Activated B cell treated with CpG ODN at 0.5 μM for 24 hours (primary cell): Measurements from ENCODE around the gene SLC41A1. TPM values are rescaled to one million over a fixed set of nuclear protein-coding genes. Genes with fewer than 3 reads are reported as not detected.

Experiments used
- ATAC-seq: fragments of 200-7000 bp; cut with Tn5 transposase; one replicate; pipeline ENCODE4 v1.10.0; 2021; ENCODE audit warnings: low read depth, mild to moderate bottlenecking, moderate library complexity
- CTCF ChIA-PET: fragments of 350-600 bp; sonication (Branson Sonifier 250); formaldehyde crosslinking; loops from one replicate; lab custom pipeline; 2021; ENCODE audit warnings: antibody characterized with exemption; lab: Charles Lee
- POLR2A ChIA-PET: fragments of 350-600 bp; sonication (Branson Sonifier 250); formaldehyde crosslinking; loops from one replicate; lab custom pipeline; 2021; ENCODE audit warnings: antibody characterized with exemption; lab: Charles Lee
- DNase-seq: peaks from one replicate; pipeline ENCODE4 v3.0.0; 2022
- H3K27ac Mint-ChIP-seq: one replicate; pipeline ENCODE4 v1.8.0; 2020; ENCODE audit warnings: mixed read lengths
- H3K27me3 Mint-ChIP-seq: one replicate; pipeline ENCODE4 v1.8.0; 2021; ENCODE audit warnings: mixed read lengths
- H3K36me3 Mint-ChIP-seq: one replicate; pipeline ENCODE4 v1.8.0; 2021; ENCODE audit warnings: low read depth, mixed read lengths
- H3K4me1 Mint-ChIP-seq: one replicate; pipeline ENCODE4 v1.8.0; 2021; ENCODE audit warnings: mixed read lengths
- H3K4me3 Mint-ChIP-seq: one replicate; pipeline ENCODE4 v1.8.0; 2020; ENCODE audit warnings: mild to moderate bottlenecking, mixed read lengths
- H3K9me3 Mint-ChIP-seq: one replicate; pipeline ENCODE4 v1.8.0; 2020; ENCODE audit warnings: mixed read lengths
- CTCF ChIP-seq: fragments of 200-600 bp; IDR thresholded peaks from one replicate; pipeline ENCODE4 v1.8.0; 2022; ENCODE audit warnings: antibody characterized with exemption, mild to moderate bottlenecking
- intact Hi-C: fragments of 100-400 bp; cut with micrococcal nuclease; formaldehyde crosslinking; loops from one replicate; pipeline ENCODE4 v1.15.1; 2024
- total RNA-seq: library from RNA; stranded (reverse); gene quantifications from 2 replicates; pipeline ENCODE4 v1.2.3, GENCODE V29; 2022

Gene SLC41A1
- total RNA-seq, 1 donor from 2014 or later = 32.4 TPM

- H3K27me3 Mint-ChIP-seq = no peaks in the 10 kb centered on the region
- H3K36me3 Mint-ChIP-seq = peaks cover 54% of the 10 kb centered on the region
- no peak overlapping the region for H3K4me3 Mint-ChIP-seq
- intact Hi-C loops = no loop called here
- peaks cover 17% of the 10 kb centered on the region for H3K4me1 Mint-ChIP-seq
- ATAC-seq (no peak), DNase-seq (no peak)
- ChIA-PET POLR2A (no interaction called here), CTCF (interaction anchor here (1.1 kb wide), 1 partner anchor 177 kb away, joined by 3 read pairs; no protein-coding TSS in a partner anchor)
- H3K9me3 Mint-ChIP-seq = no peaks in the 10 kb centered on the region
- TF ChIP-seq CTCF = no peak
- no peak overlapping the region for H3K27ac Mint-ChIP-seq
These were observed 12.6 kb downstream of the SLC41A1 start for GRCh38 chr1:205800427-205800826.

GRCh38 chr1:205798577-205798976 is 14.4 kb downstream of the SLC41A1 start:
- no peaks in the 10 kb centered on the region for H3K9me3 Mint-ChIP-seq
- no peak overlapping the region for H3K4me3 Mint-ChIP-seq
- H3K36me3 Mint-ChIP-seq = peaks cover 62% of the 10 kb centered on the region
- no peaks in the 10 kb centered on the region for H3K27me3 Mint-ChIP-seq
- H3K4me1 Mint-ChIP-seq = peaks cover 20% of the 10 kb centered on the region
- intact Hi-C loops = no loop called here
- DNase-seq (no peak), ATAC-seq (no peak)
- POLR2A ChIA-PET = no interaction called here
- TF ChIP-seq CTCF = no peak
- no peak overlapping the region for H3K27ac Mint-ChIP-seq
- CTCF ChIA-PET = no interaction called here

- ChIA-PET CTCF (interaction anchor here (0.8 kb wide), 1 partner anchor 19 kb away, joined by 3 read pairs; no protein-coding TSS in a partner anchor), POLR2A (no interaction called here)
- no peak overlapping the region for H3K4me3 Mint-ChIP-seq
- H3K9me3 Mint-ChIP-seq = no peaks in the 10 kb centered on the region
- ATAC-seq = no peak
- no peak for DNase-seq
- H3K27me3 Mint-ChIP-seq = no peaks in the 10 kb centered on the region
- intact Hi-C loops = no loop called here
- no peak for TF ChIP-seq CTCF
- peaks cover 29% of the 10 kb centered on the region for H3K4me1 Mint-ChIP-seq
- no peak overlapping the region for H3K27ac Mint-ChIP-seq
- peaks cover 71% of the 10 kb centered on the region for H3K36me3 Mint-ChIP-seq
These were observed 15.8 kb downstream of the SLC41A1 start for GRCh38 chr1:205797168-205797567.

GRCh38 chr1:205794011-205794730 is 18.8 kb downstream of the SLC41A1 start:
- DNase-seq (no peak), ATAC-seq (peak; percentile 47)
- no peaks in the 10 kb centered on the region for H3K9me3 Mint-ChIP-seq
- H3K4me1 Mint-ChIP-seq = peaks cover 37% of the 10 kb centered on the region
- intact Hi-C loops = no loop called here
- peak overlapping the region; percentile 54 for H3K27ac Mint-ChIP-seq
- POLR2A ChIA-PET = interaction anchor here (1.0 to 6.6 kb wide), 7 partner anchors 17 to 266 kb away, joined by 3 to 104 read pairs (median 3); partner anchors contain the start of genes PM20D1, RAB29 and SLC41A1
- H3K4me3 Mint-ChIP-seq = no peak overlapping the region
- peaks cover 85% of the 10 kb centered on the region for H3K36me3 Mint-ChIP-seq
- TF ChIP-seq CTCF = no peak
- H3K27me3 Mint-ChIP-seq = no peaks in the 10 kb centered on the region
- CTCF ChIA-PET = interaction anchor here (0.7 to 9.6 kb wide), 9 partner anchors 10 to 184 kb away, joined by 3 to 255 read pairs (median 3); partner anchors contain the start of genes PM20D1 and RAB29
